ENCODE results near the gene IL17RC. TPM values are rescaled to one million over a fixed set of nuclear protein-coding genes. Genes with fewer than 3 reads are reported as not detected.

IL17RC gene
- total and polyA plus RNA-seq, 2 of the 4 experiments (the other 2 are of a cell fraction), result 20.8 to 28.3 TPM

- Histone ChIP-seq H3K4ac (ENCODE audit: low read depth, low read length) (no peak overlapping the region), H3K18ac (ENCODE audit: low read depth, low read length) (no peak overlapping the region), H3K27ac (ENCODE audit: insufficient read depth, low read length) (no peak overlapping the region), H3K9ac (ENCODE audit: low read depth, low read length) (no peak overlapping the region), H2BK20ac (ENCODE audit: low read depth, low read length) (no peak overlapping the region), H3K36me3 (ENCODE audit: control insufficient read depth, insufficient read depth, low read length) (no peaks in the 10 kb centered on the region), H3K79me1 (ENCODE audit: low read depth in 1 of 2, low read length in 2 of 2) (no peaks in the 10 kb centered on the region), H2AK5ac (ENCODE audit: low read depth, low read length) (no peak overlapping the region), H4K20me1 (ENCODE audit: insufficient read depth, low read length) (no peaks in the 10 kb centered on the region), H2BK120ac (ENCODE audit: low read depth, low read length) (no peak overlapping the region), H2AFZ (replicated peaks; ENCODE audit: low read length, poor library complexity) (no peak overlapping the region), H2BK5ac (ENCODE audit: low read depth, low read length, poor library complexity, severe bottlenecking) (no peak overlapping the region), H3K4me2 (ENCODE audit: low read depth, low read length) (no peak overlapping the region), H4K5ac (ENCODE audit: low read depth, low read length) (no peak overlapping the region), H3K9me1 (ENCODE audit: insufficient read depth, low read length) (peaks cover 9% of the 10 kb centered on the region), H3K23ac (ENCODE audit: low read depth, low read length) (no peak overlapping the region), H3K4me3 (ENCODE audit: insufficient read depth, low read depth, low read length) (no peak overlapping the region), H3K9me3 (ENCODE audit: control insufficient read depth, insufficient read depth, low read length) (no peaks in the 10 kb centered on the region), H4K91ac (ENCODE audit: insufficient read depth, low read depth, low read length) (no peak overlapping the region), H3K56ac (ENCODE audit: extremely low read depth, insufficient read depth, low read length) (no peak overlapping the region), H2AK9ac (replicated peaks; ENCODE audit: low read depth, low read length, poor library complexity) (no peak overlapping the region), H2BK15ac (ENCODE audit: low read depth, low read length) (no peak overlapping the region), H3K4me1 (ENCODE audit: control insufficient read depth, insufficient read depth, low read length) (peaks cover 9% of the 10 kb centered on the region), H3K14ac (replicated peaks; ENCODE audit: low read depth, low read length) (no peak overlapping the region), H3K27me3 (ENCODE audit: control insufficient read depth, insufficient read depth, low read length) (no peaks in the 10 kb centered on the region), H4K8ac (ENCODE audit: low read depth in 2 of 2, low read length in 2 of 2) (no peak overlapping the region)
- intact Hi-C loops (cut with micrococcal nuclease), result no loop called here
- CTCF ChIA-PET, result interaction anchor here (1.0 kb wide), 1 partner anchor 10 kb away, joined by 4 read pairs; no protein-coding TSS in a partner anchor
- dilution Hi-C loops (cut with HindIII; ENCODE audit: low sequenced_read_pairs, unreplicated experiment), result no loop called here
- POLR2A ChIA-PET (ENCODE audit: unreplicated experiment), result no interaction called here
- DNase-seq (no peak), ATAC-seq (ENCODE audit: low read depth) (no peak)
- TF ChIP-seq CTCF (conservative IDR thresholded peaks at IDR 0.05; ENCODE audit: low read depth, low read length) (no peak), MAFK (IDR thresholded peaks at IDR 0.05; ENCODE audit: low read depth, low read length) (no peak), USF2 (IDR thresholded peaks at IDR 0.05; ENCODE audit: low read depth, low read length) (no peak), MXI1 (IDR thresholded peaks at IDR 0.05; ENCODE audit: borderline replicate concordance, low read depth, low read length) (no peak), SMC3 (IDR thresholded peaks at IDR 0.05; ENCODE audit: low read depth, low read length) (no peak)
- no TSS peak for BruUV-seq (replicated peaks)
- 83% methylated on average over 1 of the region's 5 CpGs; no CpG with 5 or more reads in 1 of the 2 experiments for WGBS, 2 experiments (ENCODE audit: extremely low coverage in 2 of 2, insufficient read length in 1 of 2)
- in situ Hi-C loops (cut with MboI; ENCODE audit: low sequenced_read_pairs), result no loop called here
Measured at GRCh38 chr3:9955611-9956352, 38.9 kb downstream of the IL17RC start.
